IMR-90 (cell line): ENCODE results near the gene PRRG1. TPM values are rescaled to one million over a fixed set of nuclear protein-coding genes. Genes with fewer than 3 reads are reported as not detected.

Source experiments
- ATAC-seq: fragments of 200-7000 bp; cut with Tn5 transposase; 2 replicates; pipeline ENCODE4 v1.9.1; 2020; ENCODE audit warnings: low read depth, mild to moderate bottlenecking, moderate library complexity
- BruUV-seq: library from RNA; stranded (reverse); fragments of 400-500 nt; replicated peaks from 2 replicates; lab custom pipeline; 2021; lab: Mats Ljungman, UMichigan
- CTCF ChIA-PET: fragments of 300-600 bp; formaldehyde crosslinking; extraction: SDS; loops from one replicate; lab custom pipeline; 2021; ENCODE audit warnings: antibody characterized with exemption; lab: Yijun Ruan, JAX
- POLR2A ChIA-PET: fragments of 300-600 bp; sonication (Branson Sonifier 250); formaldehyde crosslinking; loops from one replicate; lab custom pipeline; 2022; ENCODE audit warnings: antibody characterized with exemption; ENCODE audit not compliant: unreplicated experiment; lab: Charles Lee
- DNase-seq: peaks from one replicate; pipeline ENCODE4 v3.0.0; 2013
- H2AFZ ChIP-seq: replicated peaks from 2 replicates; pipeline ENCODE3; 2013; ENCODE audit warnings: low read length, mild to moderate bottlenecking; ENCODE audit not compliant: poor library complexity
- H2AK5ac ChIP-seq: 2 replicates; pipeline ENCODE4 v1.6.1; 2013; ENCODE audit warnings: low read depth, low read length, inconsistent platforms
- H2AK9ac ChIP-seq: replicated peaks from 2 replicates; pipeline ENCODE3; 2013; ENCODE audit warnings: mild to moderate bottlenecking, low read depth, low read length, moderate library complexity; ENCODE audit not compliant: poor library complexity
- H2BK120ac ChIP-seq: 2 replicates; pipeline ENCODE4 v1.6.1; 2013; ENCODE audit warnings: low read depth, low read length, inconsistent platforms
- H2BK15ac ChIP-seq: 3 replicates; pipeline ENCODE4 v1.6.1; 2013; ENCODE audit warnings: low read depth, low read length, inconsistent platforms
- H2BK20ac ChIP-seq: 2 replicates; pipeline ENCODE4 v1.6.1; 2013; ENCODE audit warnings: low read depth, mild to moderate bottlenecking, inconsistent platforms, low read length, moderate library complexity
- H2BK5ac ChIP-seq: 2 replicates; pipeline ENCODE4 v1.6.1; 2013; ENCODE audit warnings: mild to moderate bottlenecking, low read depth, low read length, inconsistent platforms; ENCODE audit not compliant: poor library complexity, severe bottlenecking
- H3K14ac ChIP-seq: replicated peaks from 2 replicates; pipeline ENCODE4 v1.6.1; 2013; ENCODE audit warnings: low read depth, low read length, inconsistent platforms
- H3K18ac ChIP-seq: 2 replicates; pipeline ENCODE4 v1.6.1; 2013; ENCODE audit warnings: low read depth, low read length, control low read depth
- H3K23ac ChIP-seq: 2 replicates; pipeline ENCODE4 v1.6.1; 2013; ENCODE audit warnings: low read depth, low read length, inconsistent platforms
- H3K27ac ChIP-seq: 2 replicates; pipeline ENCODE4 v1.5.1; 2013; ENCODE audit warnings: mild to moderate bottlenecking, control low read depth, low read length; ENCODE audit not compliant: insufficient read depth
- H3K27me3 ChIP-seq: 2 replicates; pipeline ENCODE4 v1.6.1; 2013; ENCODE audit warnings: low read length; ENCODE audit not compliant: control insufficient read depth, insufficient read depth
- H3K36me3 ChIP-seq: 2 replicates; pipeline ENCODE4 v1.6.1; 2013; ENCODE audit warnings: low read length, mixed read lengths; ENCODE audit not compliant: control insufficient read depth, insufficient read depth
- H3K4ac ChIP-seq: 2 replicates; pipeline ENCODE4 v1.6.1; 2013; ENCODE audit warnings: low read depth, low read length, inconsistent platforms
- H3K4me1 ChIP-seq: 2 replicates; pipeline ENCODE4 v1.6.1; 2013; ENCODE audit warnings: low read length, mixed read lengths; ENCODE audit not compliant: control insufficient read depth, insufficient read depth
- H3K4me2 ChIP-seq: 2 replicates; pipeline ENCODE4 v1.6.1; 2013; ENCODE audit warnings: low read depth, mild to moderate bottlenecking, control low read depth, low read length, moderate library complexity
- H3K4me3 ChIP-seq: 2 replicates; pipeline ENCODE4 v1.5.1; 2013; ENCODE audit warnings: low read depth, mild to moderate bottlenecking, control low read depth, low read length, moderate library complexity; ENCODE audit not compliant: insufficient read depth
- H3K56ac ChIP-seq: 2 replicates; pipeline ENCODE4 v1.6.1; 2013; ENCODE audit warnings: low read length, inconsistent platforms; ENCODE audit not compliant: insufficient read depth; ENCODE audit errors: extremely low read depth
- H3K79me1 ChIP-seq, 2 experiments: 2 replicates each; pipeline ENCODE4 v1.6.1; 2013; ENCODE audit warnings: low read length in 2 of 2, inconsistent platforms in 1 of 2, low read depth in 1 of 2
- H3K9ac ChIP-seq: 2 replicates; pipeline ENCODE4 v1.6.1; 2013; ENCODE audit warnings: low read depth, low read length, control low read depth
- H3K9me1 ChIP-seq: 2 replicates; pipeline ENCODE4 v1.6.1; 2013; ENCODE audit warnings: low read length, inconsistent platforms; ENCODE audit not compliant: insufficient read depth
- H3K9me3 ChIP-seq: 2 replicates; pipeline ENCODE4 v1.6.1; 2013; ENCODE audit warnings: low read length; ENCODE audit not compliant: control insufficient read depth, insufficient read depth
- H4K20me1 ChIP-seq: 2 replicates; pipeline ENCODE4 v1.6.1; 2013; ENCODE audit warnings: low read length, inconsistent platforms; ENCODE audit not compliant: insufficient read depth
- H4K5ac ChIP-seq: 2 replicates; pipeline ENCODE4 v1.6.1; 2013; ENCODE audit warnings: mild to moderate bottlenecking, low read depth, low read length, control low read depth
- H4K8ac ChIP-seq, 2 experiments: 2 replicates each; pipeline ENCODE4 v1.6.1; 2013; ENCODE audit warnings: low read depth in 2 of 2, low read length in 2 of 2, control low read depth in 1 of 2, inconsistent platforms in 1 of 2
- H4K91ac ChIP-seq: 2 replicates; pipeline ENCODE4 v1.6.1; 2013; ENCODE audit warnings: low read depth, low read length, inconsistent platforms; ENCODE audit not compliant: insufficient read depth
- BHLHE40 ChIP-seq: fragments of 150-350 bp; IDR thresholded peaks from 2 replicates; pipeline ENCODE4 v1.6.1; 2016; ENCODE audit warnings: mild to moderate bottlenecking, low read depth, low read length
- CEBPB ChIP-seq: IDR thresholded peaks from 2 replicates; pipeline ENCODE4 v1.6.1; 2012; ENCODE audit warnings: low read depth, low read length, improper control_type of control experiment
- MAZ ChIP-seq: IDR thresholded peaks from 2 replicates; pipeline ENCODE4 v1.6.1; 2012; ENCODE audit warnings: low read depth, mild to moderate bottlenecking, low read length, improper control_type of control experiment, moderate library complexity, borderline replicate concordance
- MXI1 ChIP-seq: IDR thresholded peaks from 2 replicates; pipeline ENCODE4 v1.6.1; 2012; ENCODE audit warnings: low read depth, mild to moderate bottlenecking, low read length, moderate library complexity, borderline replicate concordance
- NFE2L2 ChIP-seq: fragments of 150-350 bp; IDR thresholded peaks from 2 replicates; pipeline ENCODE4 v1.6.1; 2016; ENCODE audit warnings: low read depth, mild to moderate bottlenecking, low read length
- RAD21 ChIP-seq: IDR thresholded peaks from 2 replicates; pipeline ENCODE4 v1.6.1; 2012; ENCODE audit warnings: low read length, improper control_type of control experiment
- WGBS, 2 experiments: methylation state at CpG; one replicate each; pipeline versions ENCODE4 v1.1.5 to v1.1.7; 2013; ENCODE audit warnings: missing lambda C conversion rate in 2 of 2; ENCODE audit not compliant: insufficient read length in 1 of 2; ENCODE audit errors: extremely low coverage in 2 of 2; 5-methylcytosine and 5-hydroxymethylcytosine counted together
- dilution Hi-C: fragments of 300-500 bp; cut with HindIII; formaldehyde crosslinking; loops from one replicate; pipeline ENCODE4 v1.14.3; 2018; ENCODE audit warnings: low sequenced_read_pairs; ENCODE audit not compliant: unreplicated experiment
- in situ Hi-C: fragments of 300-500 bp; cut with MboI; formaldehyde crosslinking; loops from 3 replicates; pipeline ENCODE4 v1.14.3; 2019; ENCODE audit warnings: low sequenced_read_pairs, inconsistent platforms, mixed read lengths
- intact Hi-C: fragments of 100-400 bp; cut with micrococcal nuclease; formaldehyde crosslinking; loops from 2 replicates; pipeline ENCODE4 v1.10.0; 2022
- polyA plus RNA-seq, 3 experiments: library from polyadenylated mRNA; depleted of rRNA; stranded (reverse); fragments of >200 nt; gene quantifications; 2 replicates each; pipeline ENCODE4 v1.2.3, GENCODE V29; 2012; ENCODE audit warnings: low replicate concordance in 1 of 3
- total RNA-seq: library from RNA; depleted of rRNA; stranded (reverse); fragments of >200 nt; gene quantifications from 2 replicates; pipeline ENCODE4 v1.2.3, GENCODE V29; 2012; rRNA removed
- TF ChIP-seq, protein P1 (sequence below): conservative IDR thresholded peaks from 2 replicates; pipeline ENCODE4 v1.5.1; 2012; ENCODE audit warnings: mild to moderate bottlenecking, low read depth, low read length, improper control_type of control experiment

PRRG1 gene
- total and polyA plus RNA-seq, 2 of the 4 experiments (the other 2 are of a cell fraction), result 9.0 to 11.1 TPM

DNA sequence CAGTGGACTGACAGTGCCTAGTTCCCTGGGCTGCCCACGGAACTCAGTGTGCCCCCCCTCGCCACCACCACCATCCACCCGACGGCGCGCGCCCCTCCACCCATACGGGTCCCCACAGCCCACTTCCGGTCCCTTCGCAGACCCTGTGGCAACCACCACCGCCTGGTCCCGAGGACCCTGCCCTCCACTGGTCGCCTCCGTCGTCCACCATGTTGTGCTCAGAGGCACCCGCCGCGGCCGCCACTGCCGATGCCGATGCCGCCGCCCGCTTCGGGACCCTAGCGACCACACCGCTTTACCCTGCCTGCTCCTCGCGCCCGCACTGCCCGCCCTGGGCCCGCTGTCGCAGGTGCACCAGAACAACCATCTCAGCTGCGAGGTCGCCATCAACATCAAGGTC lies 155.8 kb downstream of the PRRG1 start:
- Histone ChIP-seq H3K4ac (no peak overlapping the region), H2BK120ac (no peak overlapping the region), H4K91ac (no peak overlapping the region), H3K4me1 (no peaks in the 10 kb centered on the region), H2AK9ac (no peak overlapping the region), H3K9me1 (no peaks in the 10 kb centered on the region), H2AFZ (no peak overlapping the region), H3K79me1 (no peaks in the 10 kb centered on the region), H4K8ac (no peak overlapping the region), H3K27ac (no peak overlapping the region), H4K20me1 (no peaks in the 10 kb centered on the region), H3K9ac (no peak overlapping the region), H3K56ac (no peak overlapping the region), H3K36me3 (no peaks in the 10 kb centered on the region), H3K4me2 (no peak overlapping the region), H3K9me3 (peaks cover 2% of the 10 kb centered on the region; the same call in 1 of the 2 replicates), H3K23ac (no peak overlapping the region), H3K27me3 (no peaks in the 10 kb centered on the region; the same call in none of the 2 replicates), H3K4me3 (no peak overlapping the region), H2BK20ac (no peak overlapping the region), H4K5ac (no peak overlapping the region), H3K14ac (no peak overlapping the region), H2BK15ac (no peak overlapping the region), H2BK5ac (no peak overlapping the region), H3K18ac (no peak overlapping the region), H2AK5ac (no peak overlapping the region)
- no TSS peak for BruUV-seq
- ATAC-seq (no peak), DNase-seq (no peak)
- WGBS, 2 experiments, result 76% methylated on average over 19 of the region's 35 CpGs; no CpG with 5 or more reads in 1 of the 2 experiments
- in situ Hi-C loops, result no loop called here
- no peak for TF ChIP-seq CEBPB
- no peak for TF ChIP-seq MAZ
- no peak for TF ChIP-seq MXI1
- no peak for TF ChIP-seq BHLHE40
- TF ChIP-seq NFE2L2, result no peak
- no peak for TF ChIP-seq RAD21
- TF ChIP-seq, protein P1, sequence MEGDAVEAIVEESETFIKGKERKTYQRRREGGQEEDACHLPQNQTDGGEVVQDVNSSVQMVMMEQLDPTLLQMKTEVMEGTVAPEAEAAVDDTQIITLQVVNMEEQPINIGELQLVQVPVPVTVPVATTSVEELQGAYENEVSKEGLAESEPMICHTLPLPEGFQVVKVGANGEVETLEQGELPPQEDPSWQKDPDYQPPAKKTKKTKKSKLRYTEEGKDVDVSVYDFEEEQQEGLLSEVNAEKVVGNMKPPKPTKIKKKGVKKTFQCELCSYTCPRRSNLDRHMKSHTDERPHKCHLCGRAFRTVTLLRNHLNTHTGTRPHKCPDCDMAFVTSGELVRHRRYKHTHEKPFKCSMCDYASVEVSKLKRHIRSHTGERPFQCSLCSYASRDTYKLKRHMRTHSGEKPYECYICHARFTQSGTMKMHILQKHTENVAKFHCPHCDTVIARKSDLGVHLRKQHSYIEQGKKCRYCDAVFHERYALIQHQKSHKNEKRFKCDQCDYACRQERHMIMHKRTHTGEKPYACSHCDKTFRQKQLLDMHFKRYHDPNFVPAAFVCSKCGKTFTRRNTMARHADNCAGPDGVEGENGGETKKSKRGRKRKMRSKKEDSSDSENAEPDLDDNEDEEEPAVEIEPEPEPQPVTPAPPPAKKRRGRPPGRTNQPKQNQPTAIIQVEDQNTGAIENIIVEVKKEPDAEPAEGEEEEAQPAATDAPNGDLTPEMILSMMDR, result no peak
- CTCF ChIA-PET, result no interaction called here
- POLR2A ChIA-PET, result no interaction called here
- intact Hi-C loops, result loop anchor here (10.0 kb wide), 2 partner anchors 320 to 660 kb away; no protein-coding TSS in a partner anchor
- dilution Hi-C loops, result no loop called here

Other genes starting within 250 kb of the PRRG1 start
- gene LANCL3, start 222.3 kb downstream of the PRRG1 start, total RNA-seq, result not detected in 2 replicates
- gene LANCL3, start 222.3 kb downstream of the PRRG1 start, polyA plus RNA-seq (2012; rRNA removed), result not detected in 2 replicates